ENCODE measurements around the gene GFPT2. TPM values are rescaled to one million over a fixed set of nuclear protein-coding genes. Genes with fewer than 3 reads are reported as not detected.

GFPT2 gene
- total RNA-seq, 1 donor from 2014 or later: 8.4 TPM

- intact Hi-C loops (cut with micrococcal nuclease): loop anchor here (10.0 kb wide), 1 partner anchor 183 kb away; no protein-coding TSS in a partner anchor
- H3K27me3 ChIP-seq (ENCODE audit: low read depth): no peaks in the 10 kb centered on the region
These were observed 60.9 kb downstream of the GFPT2 start, which contains the start of gene MAPK9 for GRCh38 chr5:180291943-180292831. TSS of gene MAPK9 (minus strand) at chr5:180292083. CDS start at chr5:180280561, 11,522 bp downstream.

GRCh38 chr5:180291234-180291940 is 61.7 kb downstream of the GFPT2 start:
- intact Hi-C loops (cut with micrococcal nuclease): loop anchor here (10.0 kb wide), 1 partner anchor 183 kb away; no protein-coding TSS in a partner anchor
- no peaks in the 10 kb centered on the region for H3K27me3 ChIP-seq (ENCODE audit: low read depth)
- no peaks in the 10 kb centered on the region for H3K9me3 ChIP-seq (replicated peaks)
- H3K36me3 ChIP-seq: peaks cover 4% of the 10 kb centered on the region
- peak; percentile 33 for TF ChIP-seq CTCF (IDR thresholded peaks at IDR 0.05; ENCODE audit: borderline replicate concordance)
- H3K4me1 ChIP-seq: peaks cover 36% of the 10 kb centered on the region
- H3K4me3 ChIP-seq: peak overlapping the region; percentile 99
- H3K27ac ChIP-seq (replicated peaks): peak overlapping the region; percentile 98
- DNase-seq: no peak

More at GRCh38 chr5:180291943-180292831, 60.9 kb downstream of the GFPT2 start, which contains the start of gene MAPK9:
- DNase-seq: peak; percentile 86
- Histone ChIP-seq H3K4me1 (peaks cover 36% of the 10 kb centered on the region), H3K36me3 (no peaks in the 10 kb centered on the region), H3K9me3 (replicated peaks) (no peaks in the 10 kb centered on the region), H3K4me3 (peak within 1 kb of the TSS; percentile 99), H3K27ac (replicated peaks) (peak within 1 kb of the TSS; percentile 98)
- no peak for TF ChIP-seq CTCF (IDR thresholded peaks at IDR 0.05; ENCODE audit: borderline replicate concordance)

GRCh38 chr5:180290568-180291233 is 62.4 kb downstream of the GFPT2 start:
- Histone ChIP-seq H3K27ac (replicated peaks) (no peak overlapping the region), H3K9me3 (replicated peaks) (no peaks in the 10 kb centered on the region), H3K36me3 (peaks cover 7% of the 10 kb centered on the region), H3K27me3 (ENCODE audit: low read depth) (no peaks in the 10 kb centered on the region), H3K4me3 (peak overlapping the region; percentile 99), H3K4me1 (peaks cover 36% of the 10 kb centered on the region)
- intact Hi-C loops (cut with micrococcal nuclease): loop anchor here (10.0 kb wide), 1 partner anchor 184 kb away; no protein-coding TSS in a partner anchor
- no peak for DNase-seq
- no peak for TF ChIP-seq CTCF (IDR thresholded peaks at IDR 0.05; ENCODE audit: borderline replicate concordance)

GRCh38 chr5:180289966-180290365 is 63.2 kb downstream of the GFPT2 start:
- no peak for DNase-seq
- intact Hi-C loops (cut with micrococcal nuclease): loop anchor here (10.0 kb wide), 1 partner anchor 185 kb away; no protein-coding TSS in a partner anchor
- Histone ChIP-seq H3K27ac (replicated peaks) (no peak overlapping the region), H3K9me3 (replicated peaks) (no peaks in the 10 kb centered on the region), H3K4me3 (no peak overlapping the region), H3K4me1 (peaks cover 32% of the 10 kb centered on the region), H3K27me3 (ENCODE audit: low read depth) (no peaks in the 10 kb centered on the region), H3K36me3 (peaks cover 7% of the 10 kb centered on the region)
- TF ChIP-seq CTCF (IDR thresholded peaks at IDR 0.05; ENCODE audit: borderline replicate concordance): no peak

- Histone ChIP-seq H3K27me3 (ENCODE audit: low read depth) (no peaks in the 10 kb centered on the region), H3K27ac (replicated peaks) (no peak overlapping the region), H3K9me3 (replicated peaks) (no peaks in the 10 kb centered on the region), H3K4me1 (peaks cover 32% of the 10 kb centered on the region), H3K36me3 (peaks cover 7% of the 10 kb centered on the region), H3K4me3 (no peak overlapping the region)
- no peak for DNase-seq
- intact Hi-C loops (cut with micrococcal nuclease): no loop called here
- TF ChIP-seq CTCF (IDR thresholded peaks at IDR 0.05; ENCODE audit: borderline replicate concordance): no peak
These were observed 63.7 kb downstream of the GFPT2 start for GRCh38 chr5:180289433-180289832.
